Retina (tissue), 1 donor: ENCODE measurements around the gene RAET1E.
A peak's percentile ranks its signal among the peaks of the same experiment; 100 is the strongest.
"Not testable (repeated sequence)": the region's sequence is repeated elsewhere in the genome, so short reads cannot be mapped to it uniquely, and the experiment has no call there.

Experiments
- DNase-seq: peaks from one replicate; pipeline ENCODE4 v3.0.0-alpha.2; 2016

Gene RAET1E

GRCh38 chr6:149897855-149898744, at the start of gene RAET1E:
Gene RAET1E, minus strand, starts transcription at chr6:149898113. Its CDS starts 7,212 bp downstream, at chr6:149890901.
- DNase-seq: no peak

GRCh38 chr6:149947533-149947932, 49.6 kb upstream of the RAET1E start:
- DNase-seq: not testable (repeated sequence)

- DNase-seq: not testable (repeated sequence)
These were observed 48.7 kb upstream of the RAET1E start for GRCh38 chr6:149946631-149947030.

- DNase-seq: not testable (repeated sequence)
These were observed 47.4 kb upstream of the RAET1E start for GRCh38 chr6:149945276-149945675.

- not testable (repeated sequence) for DNase-seq
These were observed 45.4 kb upstream of the RAET1E start for GRCh38 chr6:149943321-149943720.

GRCh38 chr6:149942461-149942829, 44.5 kb upstream of the RAET1E start:
- no peak for DNase-seq

GRCh38 chr6:149941583-149942460, 43.9 kb upstream of the RAET1E start, which contains the start of gene ULBP2:
Gene ULBP2, plus strand, starts transcription at chr6:149942014. Its CDS starts 59 bp downstream, at chr6:149942073.
- peak; percentile 93 for DNase-seq

GRCh38 chr6:149940672-149940982, 42.7 kb upstream of the RAET1E start:
- peak; percentile 38 for DNase-seq

GRCh38 chr6:149939909-149940671, 42.2 kb upstream of the RAET1E start:
- DNase-seq: no peak

- no peak for DNase-seq
These were observed 41.4 kb upstream of the RAET1E start for GRCh38 chr6:149939356-149939648.

GRCh38 chr6:149938571-149939355, 40.9 kb upstream of the RAET1E start:
- peak; percentile 74 for DNase-seq

- not testable (repeated sequence) for DNase-seq
These were observed 40.2 kb upstream of the RAET1E start for GRCh38 chr6:149938013-149938570.

GRCh38 chr6:149936743-149937142, 38.8 kb upstream of the RAET1E start:
- DNase-seq: no peak

- DNase-seq: no peak
These were observed 37.8 kb upstream of the RAET1E start for GRCh38 chr6:149935668-149936067.

GRCh38 chr6:149935246-149935645, 37.3 kb upstream of the RAET1E start:
- no peak for DNase-seq

- DNase-seq: peak; percentile 68
These were observed 36.6 kb upstream of the RAET1E start for GRCh38 chr6:149934249-149935156.

- DNase-seq: no peak
These were observed 35.5 kb upstream of the RAET1E start for GRCh38 chr6:149933461-149933860.

GRCh38 chr6:149933036-149933435, 35.1 kb upstream of the RAET1E start:
- no peak for DNase-seq

GRCh38 chr6:149931501-149931900, 33.6 kb upstream of the RAET1E start:
- DNase-seq: no peak

- no peak for DNase-seq
These were observed 31.5 kb upstream of the RAET1E start for GRCh38 chr6:149929422-149929821.

- not testable (repeated sequence) for DNase-seq
These were observed 29.1 kb upstream of the RAET1E start for GRCh38 chr6:149927025-149927424.
